ENCODE measurements around the gene MCEE.
"Not testable (repeated sequence)": the region's sequence is repeated elsewhere in the genome, so short reads cannot be mapped to it uniquely, and the experiment has no call there.

- TF ChIP-seq POLR2A, CTCF (IDR thresholded peaks at IDR 0.05): not testable (repeated sequence)
These were observed 48.8 kb upstream of the MCEE start for GRCh38 chr2:71178836-71179235.
